HG02678 (cell line): Measurements from ENCODE around the gene COMMD9.
"Not testable (repeated sequence)": the region's sequence is repeated elsewhere in the genome, so short reads cannot be mapped to it uniquely, and the experiment has no call there.

Experiments used
- ATAC-seq: cut with Tn5 transposase; IDR thresholded peaks from one replicate; pipeline ENCODE4 v1.9.1; 2021; ENCODE audit warnings: mild to moderate bottlenecking, moderate library complexity; ENCODE audit not compliant: unreplicated experiment

Gene COMMD9

DNA sequence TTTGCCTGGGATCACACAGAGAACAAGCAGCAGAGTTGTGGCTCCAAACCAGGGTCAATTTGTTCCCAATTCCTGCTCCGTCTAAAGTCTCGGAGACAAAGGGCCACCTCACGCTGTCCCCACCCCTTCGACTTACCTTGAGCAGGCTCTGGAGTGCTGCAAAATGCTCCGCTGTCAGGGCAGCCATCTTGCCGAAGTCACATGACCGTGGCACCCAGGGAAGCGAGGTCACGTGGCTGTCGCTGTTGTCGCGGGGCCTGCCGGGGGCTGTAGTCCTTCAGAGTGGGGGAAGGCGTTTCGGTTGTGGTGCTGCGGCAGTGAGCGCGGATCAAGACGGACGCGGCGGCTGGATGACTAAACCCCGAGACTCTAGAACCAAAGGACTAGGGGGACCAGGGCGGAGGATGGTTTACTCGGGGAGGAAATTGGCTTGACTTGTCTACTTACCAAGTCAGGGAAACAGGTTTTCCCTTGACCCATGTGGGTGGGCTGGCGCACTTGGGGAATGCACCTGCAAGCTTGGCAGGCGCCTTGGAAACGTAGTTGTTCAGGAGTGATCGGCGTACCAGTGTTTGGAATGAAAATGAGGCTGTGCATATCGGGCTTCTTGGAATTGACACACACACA, at the start of gene COMMD9:
Gene COMMD9 (minus strand): TSS at position 199 of the 627 bp plus-strand sequence. CDS start 12 bp downstream, at position 187.
- ATAC-seq = peak; percentile 100

DNA sequence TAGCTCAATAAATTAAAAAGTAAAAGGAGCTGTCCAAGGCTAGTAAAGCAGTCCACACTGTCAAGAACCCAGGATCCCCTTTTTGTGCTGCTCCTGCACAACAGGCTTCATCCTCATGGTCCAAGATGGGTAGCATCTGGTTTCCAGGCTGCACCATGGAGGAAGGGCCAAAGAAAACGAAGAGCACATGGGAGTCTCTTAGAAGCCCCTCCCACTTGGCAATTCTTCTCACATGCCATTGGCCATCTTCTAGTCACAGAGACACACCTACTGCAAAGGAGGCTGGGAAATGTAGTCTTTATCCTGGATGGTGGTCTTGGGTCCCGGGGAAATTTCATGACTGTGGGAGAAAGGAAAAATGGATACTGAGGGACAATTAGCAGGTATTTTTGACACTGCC, 44.7 kb upstream of the COMMD9 start:
- no peak for ATAC-seq

DNA sequence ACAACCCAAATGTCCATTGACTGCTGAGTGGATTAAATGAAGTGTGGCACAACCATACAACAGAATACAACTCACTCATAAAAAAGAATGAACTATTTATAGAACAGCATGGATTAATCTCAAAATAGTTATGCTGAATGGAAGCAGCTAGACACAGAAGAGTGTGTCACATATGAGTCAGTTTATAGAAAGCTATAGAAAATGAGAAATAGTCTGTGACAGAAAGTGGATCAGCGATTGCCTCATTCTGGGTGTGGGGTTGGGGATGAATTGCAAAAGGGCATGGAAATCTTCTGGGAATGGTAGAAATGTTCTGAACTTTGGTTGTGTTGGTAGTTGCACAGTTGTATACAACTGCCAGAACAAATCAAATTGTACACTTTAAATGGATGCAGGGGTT, 44.2 kb upstream of the COMMD9 start:
- ATAC-seq = no peak

DNA sequence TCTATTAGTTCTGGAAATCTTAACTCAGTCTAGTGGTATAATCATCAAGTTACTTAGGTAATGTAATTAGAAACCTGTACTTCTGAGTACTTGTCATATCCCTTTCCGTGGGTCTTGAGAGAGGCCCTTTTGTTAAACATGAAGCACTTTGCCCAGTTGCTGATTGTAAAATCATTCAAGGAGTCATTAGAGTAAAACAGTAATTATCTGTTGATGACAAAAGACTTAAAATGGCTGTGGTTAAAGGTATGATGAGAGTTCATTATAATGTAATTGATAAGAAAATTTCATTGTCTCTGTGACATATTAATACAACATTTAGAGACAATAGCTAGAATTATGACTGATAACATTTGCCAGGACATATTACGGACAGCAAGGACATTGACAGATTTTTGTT, 41.2 kb upstream of the COMMD9 start:
- no peak for ATAC-seq

DNA sequence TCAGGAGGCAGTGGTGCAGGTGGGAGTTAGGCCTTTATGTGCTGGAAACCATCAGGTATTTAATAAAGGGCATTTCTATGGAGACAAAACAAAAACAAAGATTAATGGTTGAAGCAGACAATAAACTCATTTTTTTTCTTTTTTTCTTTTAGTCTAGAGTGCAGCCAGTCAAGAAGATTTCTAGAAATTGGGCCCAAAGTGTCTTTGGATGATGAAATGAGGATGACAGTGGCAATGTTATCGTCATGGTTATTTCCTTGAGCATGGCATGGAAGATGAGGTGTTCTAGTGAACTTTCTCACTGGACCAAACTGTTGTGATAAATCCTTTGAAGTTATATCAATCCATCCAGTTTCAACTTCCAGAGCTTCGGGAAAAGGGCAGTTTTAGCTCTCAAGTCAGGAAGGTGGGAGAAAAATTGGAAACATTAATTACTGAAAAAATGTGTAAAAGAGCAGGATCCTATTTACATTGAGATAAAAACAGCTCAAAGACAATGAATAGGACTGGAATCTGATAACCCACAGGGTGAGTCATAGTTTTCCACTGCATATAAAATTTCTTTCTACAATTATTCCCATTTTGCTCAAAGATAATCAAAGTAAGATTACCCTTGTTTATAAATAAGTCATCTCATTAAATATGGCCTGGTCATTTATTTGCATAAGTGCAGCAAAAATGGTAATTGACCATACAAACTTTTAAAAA, 39.9 kb upstream of the COMMD9 start:
- no peak for ATAC-seq

DNA sequence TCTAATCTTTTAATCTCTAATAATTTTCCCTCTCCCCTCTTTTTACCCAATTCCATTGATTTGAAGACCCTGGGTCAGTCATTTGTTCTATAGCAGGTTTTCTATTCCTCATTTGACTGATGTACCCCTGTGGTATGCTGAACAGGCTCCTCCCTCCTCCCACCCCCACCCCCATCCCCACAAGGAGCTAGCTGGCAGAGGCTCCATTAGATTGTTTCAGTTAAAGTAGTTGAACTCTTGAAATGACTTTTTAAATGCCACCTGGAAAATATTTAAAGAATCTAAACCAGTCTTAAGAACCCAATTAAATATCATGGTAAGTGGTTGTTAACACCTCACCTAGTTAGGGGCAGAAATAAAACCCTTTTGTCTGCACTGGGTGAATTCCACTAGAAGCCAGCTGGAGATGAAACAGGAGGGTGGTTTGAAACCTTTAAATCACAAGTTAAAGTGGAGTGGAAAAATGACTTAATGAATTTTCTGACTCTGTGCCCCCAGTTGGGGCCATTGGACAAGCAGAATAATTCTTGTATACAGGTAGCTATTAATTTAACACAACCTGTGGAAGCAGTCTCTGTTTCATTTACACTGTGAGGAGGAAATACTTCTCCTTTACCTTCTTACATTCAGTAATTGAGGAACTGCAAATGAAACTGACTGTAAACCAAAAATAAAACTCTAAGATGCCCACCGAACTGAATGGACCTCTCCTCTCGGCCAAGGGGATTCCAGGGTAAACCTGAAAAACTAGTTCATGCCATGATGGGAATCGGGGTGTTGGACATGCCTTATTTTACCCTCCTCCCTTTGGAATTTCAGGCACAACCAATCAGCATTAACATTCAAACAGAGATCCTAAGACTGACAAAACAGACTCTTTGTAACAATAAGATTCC, 37.5 kb upstream of the COMMD9 start:
- ATAC-seq = peak; percentile 77

DNA sequence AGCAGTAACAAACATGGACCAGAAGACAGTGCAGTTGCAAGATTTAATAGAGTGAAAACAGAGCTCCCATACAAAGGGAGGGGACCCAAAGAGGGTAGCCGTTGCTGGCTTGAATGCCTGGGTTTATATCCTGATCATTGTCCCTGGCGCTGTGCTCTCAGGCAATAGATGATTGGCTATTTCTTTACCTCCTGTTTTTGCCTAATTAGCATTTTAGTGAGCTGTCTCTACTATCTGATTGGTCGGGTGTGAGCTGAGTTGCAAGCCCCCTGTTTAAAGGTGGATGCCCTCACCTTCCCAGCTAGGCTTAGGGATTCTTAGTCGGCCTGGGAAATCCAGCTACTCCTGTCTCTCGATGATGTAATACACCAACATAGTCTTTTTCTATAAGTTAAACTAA, 36.2 kb upstream of the COMMD9 start:
- ATAC-seq = not testable (repeated sequence)

DNA sequence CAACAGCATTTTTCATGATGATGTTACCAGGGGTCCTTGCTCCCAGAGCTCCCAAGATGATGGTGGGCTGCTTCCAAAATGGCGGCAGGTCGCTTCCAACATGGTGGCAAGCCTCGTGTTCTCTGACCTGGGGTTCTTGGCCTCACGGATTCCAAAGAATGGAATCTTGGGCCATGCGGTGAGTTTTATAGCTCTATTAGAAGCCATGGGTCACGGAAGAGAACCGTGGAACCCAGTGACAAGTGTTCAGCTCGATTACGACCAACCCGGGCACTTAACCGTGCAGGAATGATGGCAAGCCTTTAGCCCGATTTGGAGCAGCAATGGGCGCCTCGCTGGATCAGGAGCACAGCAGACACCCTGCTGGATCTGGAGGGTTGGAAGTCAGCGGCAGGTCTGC, 35.7 kb upstream of the COMMD9 start:
- ATAC-seq = not testable (repeated sequence)

DNA sequence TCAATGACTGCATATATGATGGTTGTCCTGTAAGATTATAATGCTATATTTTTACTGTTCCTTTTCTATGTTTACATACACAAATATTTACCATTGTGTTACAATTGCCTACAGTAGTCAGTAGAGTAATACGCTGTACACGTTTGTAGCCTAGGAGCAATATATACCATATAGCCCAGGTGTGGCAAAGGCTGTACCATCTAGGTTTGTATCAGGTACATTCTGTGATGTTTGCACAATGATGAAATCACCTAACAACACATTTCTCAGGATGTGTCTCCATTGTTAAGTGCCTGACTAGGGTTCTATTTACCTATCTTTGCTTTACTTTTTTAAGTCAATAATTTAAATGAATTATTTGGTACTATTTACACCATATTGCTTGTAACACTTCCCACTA, 28.8 kb upstream of the COMMD9 start:
- ATAC-seq = no peak

DNA sequence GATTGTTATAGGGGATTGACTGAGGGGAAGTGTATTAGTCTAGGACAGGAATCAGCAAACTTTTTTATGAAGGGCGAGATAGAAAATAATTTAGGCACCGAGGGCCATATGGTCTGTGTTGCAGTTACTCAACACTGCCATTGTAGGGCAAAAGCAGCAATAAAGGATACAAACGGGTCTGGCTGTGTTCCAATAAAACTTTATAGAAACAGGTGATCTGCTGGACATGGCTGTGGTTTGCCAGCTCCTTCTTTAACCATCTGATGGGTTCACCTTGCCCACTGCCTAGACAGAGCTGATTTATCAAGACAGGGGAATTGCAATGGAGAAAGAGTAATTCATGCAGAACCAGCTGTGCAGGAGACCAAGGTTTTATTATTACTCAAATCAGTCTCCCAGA, 26.8 kb upstream of the COMMD9 start:
- no peak for ATAC-seq

DNA sequence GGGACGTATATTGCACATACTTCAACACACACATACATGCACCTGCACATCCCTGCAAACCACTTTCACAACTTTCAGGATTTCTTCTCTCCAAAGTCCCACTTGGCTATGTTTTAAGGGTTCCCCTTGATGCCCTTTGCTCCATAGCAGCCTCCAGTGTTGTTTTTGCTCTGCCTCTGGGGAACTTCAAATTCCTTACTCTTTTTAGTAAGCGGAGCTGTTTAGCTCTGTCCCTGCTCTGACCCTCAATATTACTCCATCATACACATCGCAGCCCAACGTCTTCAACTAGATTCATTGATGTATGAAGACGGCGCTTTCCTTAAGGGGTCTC, 25.2 kb upstream of the COMMD9 start:
- ATAC-seq = no peak

DNA sequence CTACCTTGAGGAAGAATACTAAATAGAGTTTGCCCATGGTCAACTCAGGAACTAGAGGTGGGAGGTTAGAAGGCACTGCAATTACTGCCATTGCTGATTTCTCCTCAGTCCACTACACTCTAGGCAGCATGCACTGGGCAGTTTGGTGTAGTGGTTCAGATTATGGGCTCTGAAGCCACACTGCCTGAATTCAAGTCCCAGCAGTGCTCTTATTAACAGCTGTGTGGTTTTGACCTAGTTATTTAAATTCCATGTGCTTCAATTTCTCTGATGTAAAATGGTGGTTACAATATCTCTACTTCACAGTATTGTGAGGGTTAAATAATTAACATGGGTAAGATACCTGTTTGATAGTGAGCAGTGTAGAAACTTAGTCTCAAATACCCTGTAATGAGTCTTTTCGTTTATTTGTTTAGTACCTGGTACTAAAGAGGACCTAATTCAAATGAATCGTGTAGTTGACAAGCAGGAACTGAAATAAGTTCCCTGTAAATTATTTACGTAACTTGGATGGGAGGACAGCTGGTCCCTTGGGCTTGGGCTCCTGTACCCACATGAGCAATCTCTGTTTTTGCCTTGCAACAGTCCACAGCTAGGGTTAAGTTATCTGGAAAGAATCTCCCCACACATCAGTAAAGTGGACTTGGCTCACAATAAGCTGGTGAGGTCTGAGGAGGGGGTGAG, 24.7 kb upstream of the COMMD9 start:
- ATAC-seq = peak; percentile 74

DNA sequence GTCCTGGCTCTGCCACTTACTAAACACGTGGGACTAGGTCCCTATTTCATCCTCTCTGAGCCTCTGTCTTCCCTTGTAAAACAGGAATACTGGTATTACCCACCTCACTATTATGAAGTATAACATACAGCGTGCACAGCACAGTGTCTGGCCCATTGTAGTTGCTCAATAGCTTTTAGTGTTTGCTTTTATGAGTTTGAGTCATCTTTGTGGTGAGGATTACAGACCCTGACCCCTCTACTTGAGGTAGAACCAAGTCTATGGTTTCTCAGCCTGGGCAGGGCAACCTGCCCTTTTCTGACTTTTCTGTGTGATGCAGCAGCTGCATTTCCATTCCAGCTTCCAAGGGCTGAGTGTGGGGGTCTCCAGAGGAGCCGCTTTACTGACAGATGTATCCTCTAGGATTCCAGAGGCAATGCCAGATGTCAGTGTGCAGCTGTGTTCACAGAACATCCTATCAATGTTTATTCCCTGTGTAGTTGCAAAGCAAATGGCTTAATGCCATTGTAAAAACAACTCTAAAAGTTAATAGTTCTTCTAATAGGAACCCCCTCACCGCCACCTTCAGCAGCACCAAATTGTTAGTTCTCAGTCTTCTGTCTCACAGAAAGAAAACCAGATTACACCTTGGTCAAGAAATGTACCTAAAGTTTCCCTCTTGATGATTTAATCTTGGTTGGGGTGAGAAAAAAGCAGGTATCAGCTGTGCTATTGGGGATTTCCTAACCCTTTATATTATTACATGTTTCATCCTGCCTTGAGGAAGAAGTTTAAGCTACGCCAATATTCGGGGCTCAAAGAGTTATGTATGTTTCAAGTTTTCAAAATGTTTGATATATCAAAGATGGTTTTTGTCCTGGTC, 23.6 kb upstream of the COMMD9 start:
- ATAC-seq = no peak

DNA sequence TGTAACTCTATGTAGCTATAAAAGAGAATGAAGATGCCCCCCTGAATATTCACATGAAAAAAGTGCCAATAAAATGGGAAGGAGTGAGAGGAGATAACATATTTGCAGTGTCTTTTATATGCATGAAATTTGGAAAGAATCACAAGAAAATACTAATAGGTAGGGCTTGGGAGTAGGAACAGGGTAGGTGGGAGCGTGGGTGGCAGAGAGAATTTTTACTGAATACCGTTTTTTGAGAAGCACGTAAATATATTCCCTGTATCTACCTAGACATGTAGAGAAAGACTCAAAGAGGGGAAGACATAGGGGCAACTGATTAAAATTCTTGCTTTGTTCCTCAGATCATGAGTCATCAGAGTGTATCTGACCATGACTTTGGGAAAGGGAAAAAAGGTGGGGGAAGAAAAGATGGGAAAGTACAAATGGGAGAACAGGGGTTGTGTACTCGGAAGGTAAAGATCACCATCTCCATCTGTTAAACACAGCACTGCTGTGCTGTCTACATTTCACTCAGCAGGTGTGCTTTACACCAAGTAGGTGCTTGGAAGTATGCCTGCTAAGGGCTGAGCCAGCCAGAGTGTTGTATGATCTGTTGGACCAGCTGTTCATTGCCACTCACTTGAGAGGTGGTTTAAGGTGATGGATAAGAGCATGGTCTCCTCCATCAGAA, 22.8 kb upstream of the COMMD9 start:
- ATAC-seq = no peak

DNA sequence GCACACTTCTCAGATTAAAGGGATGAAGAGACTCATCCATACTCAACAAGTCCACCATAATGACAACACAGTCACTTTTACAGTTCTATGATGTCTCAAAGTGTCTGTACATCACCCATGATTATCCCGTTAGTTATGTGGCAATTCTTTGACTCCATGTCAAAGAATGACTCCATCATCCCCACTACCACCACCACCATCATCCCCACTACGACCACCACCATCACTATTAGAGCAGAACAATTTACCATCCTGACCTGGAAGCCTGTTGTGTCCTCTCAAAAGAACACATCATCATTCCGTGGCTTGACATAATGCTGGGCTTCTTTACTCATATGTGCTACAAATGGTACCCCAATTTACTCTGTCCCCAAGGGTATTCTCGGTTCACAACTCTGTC, 20.6 kb upstream of the COMMD9 start:
- no peak for ATAC-seq

DNA sequence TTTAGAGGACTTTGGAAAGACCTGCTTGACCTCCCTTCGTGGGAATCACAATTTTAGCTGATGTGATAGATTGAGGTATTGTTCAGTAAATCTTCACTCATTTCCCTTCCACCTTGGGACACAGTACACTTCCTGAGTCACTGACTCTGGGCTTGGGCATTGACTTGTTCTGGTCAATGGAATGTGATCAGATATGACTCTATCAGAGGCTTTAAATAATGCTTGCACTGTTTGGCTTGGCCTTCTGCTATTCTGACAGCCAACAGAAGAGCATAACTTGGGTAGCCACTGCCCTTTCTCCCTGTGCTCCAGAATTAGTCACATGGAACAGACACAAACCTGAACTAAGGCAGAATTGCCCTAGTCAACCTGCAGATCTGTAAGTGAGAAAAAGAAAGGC, 19.4 kb upstream of the COMMD9 start:
- no peak for ATAC-seq

DNA sequence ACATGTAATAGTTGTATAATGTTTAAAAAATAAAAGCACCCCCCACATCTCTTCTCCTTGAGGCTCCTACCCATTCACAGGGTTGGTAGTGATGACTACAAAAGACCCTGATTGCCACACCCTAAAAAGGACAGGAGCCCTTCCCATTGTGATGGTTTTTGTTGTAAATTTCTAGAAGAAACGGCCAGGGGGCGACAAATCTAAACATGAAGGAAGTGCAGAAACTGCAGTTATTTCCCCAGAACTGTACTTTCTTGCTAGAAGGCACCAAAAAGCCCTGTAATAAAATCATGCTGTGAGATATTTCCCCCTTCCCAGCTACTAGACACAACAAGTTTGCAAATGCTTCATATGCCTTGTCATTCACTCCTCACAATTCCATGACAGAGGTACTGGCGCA, 17.7 kb upstream of the COMMD9 start:
- no peak for ATAC-seq

DNA sequence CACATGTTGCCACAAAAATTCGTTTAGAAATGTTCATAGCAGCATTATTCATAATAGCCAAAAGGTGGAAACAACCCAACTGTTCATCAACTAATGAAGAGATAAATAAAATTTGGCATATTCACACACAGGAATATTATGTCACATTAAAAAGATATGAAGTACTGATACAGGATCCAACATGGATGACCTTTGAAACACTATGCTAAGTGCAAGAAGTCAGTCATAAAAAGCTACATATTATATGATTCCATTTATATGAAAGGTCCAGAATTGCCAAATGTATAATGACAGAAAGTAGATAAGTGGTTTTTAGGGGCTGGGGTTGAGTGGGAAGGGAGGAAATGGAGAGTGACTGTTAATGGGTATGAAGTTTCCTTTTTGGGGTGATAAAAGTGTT, 15.8 kb upstream of the COMMD9 start:
- ATAC-seq = no peak

DNA sequence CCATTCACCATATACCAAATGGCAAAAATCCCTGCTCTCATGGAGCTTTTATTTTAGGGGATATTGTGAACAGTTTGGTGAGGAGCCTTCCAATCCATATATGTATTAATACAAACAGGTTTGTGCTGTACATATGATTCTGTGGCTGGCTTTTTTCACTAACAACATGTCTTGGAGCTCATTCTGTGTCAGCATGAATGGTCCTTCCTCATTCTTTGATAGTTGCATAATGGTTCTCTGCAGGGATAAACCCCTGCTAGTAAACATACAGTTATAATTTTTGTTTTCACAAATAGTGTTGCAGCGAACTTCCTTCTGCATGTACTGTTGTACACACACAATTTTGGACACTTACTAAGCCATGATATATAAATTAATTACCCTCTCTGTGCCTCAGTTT, 15.1 kb upstream of the COMMD9 start:
- no peak for ATAC-seq

DNA sequence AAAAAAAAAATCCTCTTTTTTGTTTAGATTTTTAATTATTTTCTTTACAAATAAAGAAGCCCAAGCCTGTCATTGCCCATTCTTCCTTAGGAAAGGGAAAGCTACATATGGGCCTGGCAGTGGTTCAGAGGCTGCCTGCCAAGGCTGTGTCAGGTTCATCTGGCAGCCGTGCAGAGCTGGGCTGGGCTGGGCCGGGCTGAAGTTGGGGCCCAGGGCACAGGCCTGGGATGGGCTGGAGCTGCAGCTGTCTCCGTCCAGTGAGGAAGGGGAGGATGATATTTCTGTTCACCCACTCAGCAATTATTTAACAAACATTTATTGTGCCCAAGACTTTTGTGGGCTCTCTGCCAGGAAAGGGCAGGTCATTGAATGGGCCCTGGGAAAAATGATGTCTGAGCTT, 11.4 kb upstream of the COMMD9 start:
- ATAC-seq = no peak
